ENCODE results near the gene KANSL3. TPM values are rescaled to one million over a fixed set of nuclear protein-coding genes. Genes with fewer than 3 reads are reported as not detected.

KANSL3 gene
- total and polyA plus RNA-seq, 9 of the 15 experiments (the other 6 are each of a cell fraction or from before 2014, with no cell fraction given), result 11.3 to 43.7 (median 27.9) TPM

DNA sequence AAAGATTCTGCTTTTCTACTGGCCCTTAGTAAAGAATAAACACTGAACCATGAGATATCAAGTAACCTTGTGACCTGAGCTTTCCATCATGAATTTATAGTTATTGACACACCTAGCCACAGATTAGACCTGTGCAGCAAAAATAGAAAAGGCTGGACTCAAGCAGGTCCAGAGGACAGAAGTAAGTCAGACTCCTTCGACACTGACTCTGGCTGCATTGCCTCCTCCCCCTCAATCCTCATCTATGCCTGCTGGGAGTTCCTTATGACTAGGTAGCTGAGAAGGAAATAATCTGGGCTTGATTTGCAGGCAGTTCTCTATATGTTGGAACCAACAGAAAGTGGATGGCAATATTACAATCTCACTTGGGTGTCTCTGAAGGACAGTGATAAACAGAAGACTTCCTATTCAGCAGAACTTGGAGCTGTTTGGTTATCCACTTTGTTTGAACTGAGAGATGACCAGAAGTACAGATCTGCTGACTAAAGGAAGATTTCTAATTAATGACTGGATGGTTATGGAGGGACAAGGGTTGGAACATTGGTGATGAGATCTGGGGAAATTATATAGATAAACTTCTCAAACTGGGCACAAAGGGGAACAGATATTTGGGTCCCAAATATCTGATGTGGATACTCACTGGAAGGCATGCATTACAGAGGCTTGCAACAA is 62.2 kb downstream of the KANSL3 start (continued):
- TF ChIP-seq MBD2 (IDR thresholded peaks at IDR 0.05; ENCODE audit: borderline replicate concordance, low read depth) (no peak), FIP1L1 (IDR thresholded peaks at IDR 0.05; ENCODE audit: low read depth, low read length, poor library complexity, severe bottlenecking) (no peak), MAFG (tag; conservative IDR thresholded peaks at IDR 0.05) (0 out of 2 replicates have a peak, but pooled peaks have one; percentile 23), HMG20A (CRISPR knock-in tag; conservative IDR thresholded peaks at IDR 0.05) (no peak), ZNF668 (CRISPR knock-in tag; IDR thresholded peaks at IDR 0.05) (no peak), SOX6 (IDR thresholded peaks at IDR 0.05) (no peak)

GRCh38 chr2:96574364-96574763 is 63.7 kb downstream of the KANSL3 start:
- no TSS peak for BruUV-seq (replicated peaks)
- Histone ChIP-seq H3K27ac (ENCODE audit: extremely low read depth, low read depth, low read length) (no peak overlapping the region), H3K4me1 (replicated peaks in 1 of 2; ENCODE audit: control insufficient read depth in 2 of 2, insufficient read depth in 2 of 2, low read length in 2 of 2) (no peaks in the 10 kb centered on the region), H3K4me3 (no peak overlapping the region), H2AFZ (ENCODE audit: low read depth, low read length) (no peak overlapping the region), H3K4me2 (ENCODE audit: insufficient read depth, low read length) (no peak overlapping the region), H3K9ac (ENCODE audit: insufficient read depth in 1 of 2, low read depth in 2 of 2, low read length in 2 of 2) (no peak overlapping the region), H3K9me3 (replicated peaks; ENCODE audit: control insufficient read depth, insufficient read depth, low read depth, low read length) (no peaks in the 10 kb centered on the region), H3K79me2 (ENCODE audit: control insufficient read depth, insufficient read depth, low read length) (no peaks in the 10 kb centered on the region), H4K20me1 (replicated peaks; ENCODE audit: control insufficient read depth, insufficient read depth, low read length) (no peaks in the 10 kb centered on the region), H3K9me1 (ENCODE audit: control insufficient read depth, insufficient read depth, low read length) (no peaks in the 10 kb centered on the region), H3K27me3 (ENCODE audit: control insufficient read depth in 2 of 2, insufficient read depth in 2 of 2, low read length in 2 of 2) (no peaks in the 10 kb centered on the region), H3K36me3 (ENCODE audit: control insufficient read depth, insufficient read depth, low read length) (no peaks in the 10 kb centered on the region)
- ChIA-PET CTCF (ENCODE audit: low intra/inter-chr PET ratio) (no interaction called here), POLR2A (interaction anchor here (1.1 kb wide), 1 partner anchor 9 kb away, joined by 3 read pairs; no protein-coding TSS in a partner anchor)
- DNase-seq (ENCODE audit: extremely low read depth in 1 of 4, low spot score in 3 of 4), result peak in 1 of 4 experiments; percentile 35
- peak; percentile 47; the same call in 2 of the 3 replicates for ATAC-seq
- no peak for FAIRE-seq
- intact Hi-C loops (cut with micrococcal nuclease), result no loop called here
- TF ChIP-seq RAD21 (CRISPR knock-in tag; conservative IDR thresholded peaks at IDR 0.05 in 1 of 2, IDR thresholded peaks at IDR 0.05 in 1 of 2) (peak in 1 of 2 experiments; percentile 19; a peak in 2 of 4 replicates), SMARCA4 (IDR thresholded peaks at IDR 0.05) (no peak)
- TF ChIP-seq, protein P1, sequence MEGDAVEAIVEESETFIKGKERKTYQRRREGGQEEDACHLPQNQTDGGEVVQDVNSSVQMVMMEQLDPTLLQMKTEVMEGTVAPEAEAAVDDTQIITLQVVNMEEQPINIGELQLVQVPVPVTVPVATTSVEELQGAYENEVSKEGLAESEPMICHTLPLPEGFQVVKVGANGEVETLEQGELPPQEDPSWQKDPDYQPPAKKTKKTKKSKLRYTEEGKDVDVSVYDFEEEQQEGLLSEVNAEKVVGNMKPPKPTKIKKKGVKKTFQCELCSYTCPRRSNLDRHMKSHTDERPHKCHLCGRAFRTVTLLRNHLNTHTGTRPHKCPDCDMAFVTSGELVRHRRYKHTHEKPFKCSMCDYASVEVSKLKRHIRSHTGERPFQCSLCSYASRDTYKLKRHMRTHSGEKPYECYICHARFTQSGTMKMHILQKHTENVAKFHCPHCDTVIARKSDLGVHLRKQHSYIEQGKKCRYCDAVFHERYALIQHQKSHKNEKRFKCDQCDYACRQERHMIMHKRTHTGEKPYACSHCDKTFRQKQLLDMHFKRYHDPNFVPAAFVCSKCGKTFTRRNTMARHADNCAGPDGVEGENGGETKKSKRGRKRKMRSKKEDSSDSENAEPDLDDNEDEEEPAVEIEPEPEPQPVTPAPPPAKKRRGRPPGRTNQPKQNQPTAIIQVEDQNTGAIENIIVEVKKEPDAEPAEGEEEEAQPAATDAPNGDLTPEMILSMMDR (IDR thresholded peaks at IDR 0.05 in 2 of 3, conservative IDR thresholded peaks at IDR 0.05 in 1 of 3; ENCODE audit: insufficient read depth in 2 of 3, low read depth in 1 of 3, low read length in 3 of 3), result 0 out of 6 replicates have a peak, but pooled peaks have one; percentile 18 to 30 (median 21)
- in situ Hi-C loops (cut with MboI), result loop anchor here (25.0 kb wide), 1 partner anchor 388 kb away; no protein-coding TSS in a partner anchor
- WGBS (ENCODE audit: insufficient coverage, low coverage, missing lambda C conversion rate), result 69% methylated on average over 2 of the region's 2 CpGs

All from K562 (cell line).